ENCODE data around the gene PRAC2.

The PRAC2 gene

DNA sequence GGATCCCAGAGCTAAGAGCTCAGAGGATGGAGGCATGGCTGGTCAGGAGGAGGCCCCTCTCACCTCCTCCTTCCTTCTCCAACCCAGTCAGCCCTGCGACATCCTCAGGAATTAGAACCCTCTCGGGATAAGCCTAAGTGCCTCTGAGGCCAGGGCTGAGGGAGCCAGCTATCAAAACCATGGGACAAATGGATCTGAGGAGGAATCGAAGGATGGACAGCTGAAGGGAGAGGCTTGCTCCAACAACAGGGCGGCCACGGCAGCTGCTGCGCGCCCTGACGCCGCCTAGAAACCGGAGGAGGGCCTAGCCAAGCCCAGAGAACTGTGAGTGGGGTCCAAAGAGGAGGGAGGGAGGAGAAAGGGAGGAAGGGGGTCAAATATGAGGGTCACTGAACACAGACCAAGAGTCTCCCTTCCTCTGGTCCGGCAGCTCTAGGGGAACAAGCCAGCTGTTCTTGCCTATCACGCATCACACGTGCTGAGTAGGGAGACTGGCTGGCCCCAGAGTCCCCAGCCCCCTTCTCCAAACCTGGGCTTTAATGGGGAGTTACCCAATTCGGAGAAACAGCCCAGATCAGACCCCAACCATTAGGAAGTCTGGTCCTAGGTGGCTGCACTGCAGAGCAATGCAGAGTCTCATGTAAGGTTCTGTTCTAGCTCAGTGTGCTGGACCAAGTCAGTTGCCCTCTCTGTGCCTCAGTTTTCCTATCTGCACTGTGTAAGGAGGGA is 11.5 kb downstream of the PRAC2 start:
- DNase-seq, result no peak

DNA sequence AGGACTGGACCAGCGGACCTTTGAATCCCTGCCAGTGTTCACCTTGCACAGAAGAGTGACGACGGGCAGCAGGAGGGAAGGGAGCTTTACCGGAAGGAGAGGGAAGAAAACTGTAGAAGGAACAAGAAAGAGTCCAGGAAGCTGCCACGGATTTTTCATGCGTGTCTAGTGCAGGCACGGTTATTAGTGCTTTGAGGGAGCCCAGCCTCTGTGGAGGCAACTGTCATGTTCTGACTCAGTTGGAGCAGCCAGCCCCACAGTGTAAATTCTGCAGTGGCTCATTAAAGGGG is 12.0 kb downstream of the PRAC2 start:
- no peak for DNase-seq

DNA sequence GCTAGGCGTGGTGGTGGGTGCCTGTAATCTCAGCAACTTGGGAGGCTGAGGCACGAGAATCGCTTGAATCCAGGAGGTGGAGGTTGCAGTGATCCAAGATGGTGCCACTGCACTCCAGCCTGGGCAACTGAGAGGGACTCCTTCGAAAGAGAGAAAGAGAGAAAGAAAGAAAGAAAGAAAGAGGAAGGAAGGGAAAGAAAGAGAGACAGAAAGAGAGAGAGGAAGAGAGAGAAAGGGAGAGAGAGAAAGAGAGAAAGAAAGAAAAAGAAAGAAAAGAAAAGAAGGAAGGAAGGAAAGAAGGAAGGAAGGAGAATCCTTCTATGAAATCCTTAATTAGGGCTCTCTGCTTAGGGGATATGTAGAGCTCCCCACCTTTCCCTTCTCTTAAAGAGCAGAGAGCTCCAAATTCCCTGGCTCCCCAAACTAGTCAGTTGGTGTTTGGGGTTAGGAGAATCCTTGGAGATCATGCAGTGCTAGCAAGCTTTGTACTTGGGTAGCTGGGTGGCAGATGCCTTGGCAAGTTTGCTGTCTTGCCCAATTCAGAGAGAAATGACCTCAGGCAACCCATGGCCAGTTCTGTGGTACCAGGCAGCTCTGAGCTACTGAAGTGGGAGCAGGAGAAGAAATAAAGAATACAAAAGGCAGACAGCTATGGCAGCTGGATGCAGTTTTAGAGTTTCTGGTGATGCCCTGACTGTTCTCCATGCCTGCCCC is 14.5 kb downstream of the PRAC2 start:
- DNase-seq, result no peak

DNA sequence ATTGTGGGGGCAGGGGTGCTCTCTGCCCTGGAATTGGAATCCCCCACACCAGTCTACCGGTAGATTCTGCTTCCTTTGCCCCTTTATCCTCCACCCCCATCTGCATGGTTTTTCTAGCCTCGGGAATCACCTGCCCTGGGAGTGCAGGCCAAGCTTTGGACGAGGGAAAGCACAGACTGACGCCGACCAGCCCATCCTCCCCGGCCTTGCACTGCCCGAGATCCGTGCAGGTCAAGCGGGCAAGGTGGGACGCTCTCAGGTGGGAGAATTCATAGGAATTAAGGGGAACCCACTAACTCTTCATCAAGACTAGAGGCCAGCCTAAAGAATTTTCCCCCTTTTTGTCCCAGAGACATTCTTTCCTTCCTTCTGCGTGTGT is 15.4 kb downstream of the PRAC2 start:
- no peak for DNase-seq

DNA sequence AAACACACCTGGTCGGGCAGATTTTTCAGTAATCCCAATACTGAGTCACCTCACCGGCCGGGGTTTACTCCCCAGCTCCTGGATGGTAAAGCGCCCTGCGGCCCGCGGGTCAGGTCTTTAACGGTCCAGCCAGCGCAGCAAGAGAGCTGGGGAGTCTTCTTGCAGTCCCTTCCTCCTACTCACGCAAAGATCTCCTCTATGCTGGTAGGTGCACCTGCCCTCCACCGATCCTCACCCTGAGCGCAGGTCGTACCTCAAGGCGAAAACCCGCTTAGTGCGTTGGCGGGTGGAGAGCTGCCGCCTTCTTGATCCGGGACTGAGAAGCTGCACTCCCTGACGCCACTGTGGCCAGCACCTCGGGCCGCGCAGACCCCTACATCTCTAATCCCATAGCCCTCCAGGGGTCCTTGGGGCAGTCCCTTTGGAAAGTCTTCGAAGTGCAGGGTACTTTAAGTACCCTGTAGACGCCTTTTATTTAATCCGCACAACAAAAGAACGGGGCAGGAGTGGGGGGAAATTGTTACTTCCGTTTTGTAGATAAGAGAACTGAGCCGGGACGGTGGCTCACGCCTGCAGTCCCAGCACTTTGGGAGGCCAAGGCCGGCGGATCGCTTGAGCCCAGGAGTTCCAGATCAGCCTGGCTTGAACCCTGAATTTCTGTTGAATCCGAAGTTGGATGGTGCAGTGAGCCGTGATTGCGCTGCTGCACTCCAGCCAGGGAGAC is 16.0 kb downstream of the PRAC2 start:
- no peak for DNase-seq

DNA sequence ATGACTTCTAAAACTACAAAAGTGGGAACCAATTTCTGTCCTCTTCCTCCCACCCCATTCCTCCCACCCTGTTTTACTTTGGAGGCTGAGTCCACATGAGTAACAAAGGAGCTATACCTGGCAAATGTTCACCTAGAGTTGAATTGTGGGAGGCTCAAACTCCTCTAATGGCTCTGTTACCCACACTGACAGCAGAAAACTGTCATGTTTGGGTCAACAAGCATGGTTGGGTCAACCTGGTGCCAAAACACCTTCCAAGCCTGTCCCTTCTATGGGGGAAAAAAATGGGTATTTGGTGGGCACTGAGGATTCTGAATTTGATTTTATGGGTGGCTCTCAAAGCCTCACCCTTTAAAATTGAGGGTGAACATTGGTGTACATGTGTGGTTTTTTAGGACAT is 17.6 kb downstream of the PRAC2 start:
- DNase-seq, result no peak

- no peak for DNase-seq
Observed at GRCh38 chr17:48745381-48746275, 22.6 kb downstream of the PRAC2 start.

GRCh38 chr17:48746916-48747444 is 24.0 kb downstream of the PRAC2 start:
- no peak for DNase-seq

- no peak for DNase-seq
Observed at GRCh38 chr17:48747445-48748363, 24.7 kb downstream of the PRAC2 start.

GRCh38 chr17:48748718-48749566 is 26.0 kb downstream of the PRAC2 start:
- no peak for DNase-seq

GRCh38 chr17:48749621-48750553 is 26.9 kb downstream of the PRAC2 start:
- DNase-seq, result no peak

DNA sequence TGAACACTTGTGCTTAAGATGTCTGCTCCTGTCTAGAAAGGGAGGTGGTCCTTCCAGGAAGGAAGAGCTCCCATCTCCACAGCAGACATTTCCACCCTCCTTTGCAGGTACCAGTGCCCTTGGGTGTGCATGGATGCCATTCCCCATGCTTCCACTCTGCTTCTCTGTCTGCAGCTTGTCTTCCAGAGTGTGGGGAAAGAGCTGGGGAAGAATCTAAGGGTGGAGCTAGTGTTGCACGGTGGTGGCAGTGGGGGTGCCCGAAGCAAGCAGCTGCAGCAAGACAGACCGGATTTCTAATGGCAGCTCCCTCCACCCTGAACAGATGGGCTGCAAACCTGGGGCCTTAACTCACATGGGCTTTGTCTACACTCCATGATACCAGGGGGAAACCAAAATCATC is 28.2 kb downstream of the PRAC2 start:
- DNase-seq, result no peak

GRCh38 chr17:48751733-48752398 is 28.9 kb downstream of the PRAC2 start:
- no peak for DNase-seq

- no peak for DNase-seq
Observed at GRCh38 chr17:48752399-48753288, 29.7 kb downstream of the PRAC2 start.

GRCh38 chr17:48753794-48754499 is 31.0 kb downstream of the PRAC2 start:
- DNase-seq, result no peak

GRCh38 chr17:48754500-48755261 is 31.7 kb downstream of the PRAC2 start:
- DNase-seq, result no peak

Measured in activated CD4-positive, alpha-beta T cell treated with anti-CD3 and anti-CD28 coated beads for 4 hours (primary cell).